OCI-LY7 (cell line): ENCODE data around the gene ADRA1B. TPM values are rescaled to one million over a fixed set of nuclear protein-coding genes. Genes with fewer than 3 reads are reported as not detected.

Experiments
- BruUV-seq: library from RNA; stranded (reverse); fragments of 400-500 nt; replicated peaks from 2 replicates; lab custom pipeline; 2021; lab: Mats Ljungman, UMichigan
- CTCF ChIA-PET: fragments of 300-600 bp; sonication (Branson Sonifier 250); formaldehyde crosslinking; loops from one replicate; lab custom pipeline; 2022; ENCODE audit warnings: antibody characterized with exemption; ENCODE audit not compliant: unreplicated experiment; lab: Charles Lee
- POLR2A ChIA-PET: fragments of 300-600 bp; sonication (Branson Sonifier 250); formaldehyde crosslinking; loops from one replicate; lab custom pipeline; 2022; ENCODE audit warnings: antibody characterized with exemption; lab: Charles Lee
- DNase-seq: peaks from one replicate; pipeline ENCODE4 v3.0.0-alpha.2; 2015; ENCODE audit warnings: low spot score
- H2AFZ ChIP-seq: fragments of 200-600 bp; sonication (generic), shearing (Covaris generic); 2 replicates; pipeline ENCODE4 v1.6.1; 2014; ENCODE audit warnings: mild to moderate bottlenecking, antibody characterized with exemption, low read length, moderate library complexity
- H3K27ac ChIP-seq: fragments of 200-600 bp; sonication (generic); 2 replicates; pipeline ENCODE4 v1.5.1; 2014; ENCODE audit warnings: mixed run types, low read depth, mild to moderate bottlenecking, moderate library complexity, low read length, inconsistent platforms; ENCODE audit not compliant: poor library complexity, severe bottlenecking
- H3K36me3 ChIP-seq: fragments of 200-600 bp; sonication (generic); 2 replicates; pipeline ENCODE4 v1.6.1; 2014; ENCODE audit warnings: mild to moderate bottlenecking, antibody characterized with exemption, low read length, moderate library complexity, mixed read lengths; ENCODE audit not compliant: insufficient read depth
- H3K4me1 ChIP-seq: fragments of 200-600 bp; sonication (generic); 2 replicates; pipeline ENCODE4 v1.5.1; 2014; ENCODE audit warnings: mild to moderate bottlenecking, low read length; ENCODE audit not compliant: insufficient read depth, poor library complexity, severe bottlenecking
- H3K4me2 ChIP-seq: fragments of 200-600 bp; sonication (generic); 2 replicates; pipeline ENCODE4 v1.6.1; 2014; ENCODE audit warnings: mild to moderate bottlenecking, low read length
- H3K4me3 ChIP-seq: fragments of 200-600 bp; sonication (generic); 2 replicates; pipeline ENCODE4 v1.5.1; 2014; ENCODE audit warnings: mild to moderate bottlenecking, low read depth, low read length; ENCODE audit not compliant: poor library complexity, severe bottlenecking
- H3K79me2 ChIP-seq: fragments of 200-600 bp; sonication (generic); 2 replicates; pipeline ENCODE4 v1.6.1; 2016; ENCODE audit warnings: low read depth, mild to moderate bottlenecking, low read length, moderate library complexity, mixed read lengths; ENCODE audit not compliant: insufficient read depth
- H3K9me2 ChIP-seq: fragments of 200-600 bp; sonication (generic); 2 replicates; pipeline ENCODE4 v1.6.1; 2016; ENCODE audit warnings: mild to moderate bottlenecking, low read length, mixed read lengths; ENCODE audit not compliant: insufficient read depth
- H3K9me3 ChIP-seq: fragments of 200-600 bp; sonication (generic); 2 replicates; pipeline ENCODE4 v1.6.1; 2014; ENCODE audit warnings: mild to moderate bottlenecking, mixed run types, low read length, mixed read lengths
- H4K20me1 ChIP-seq: fragments of 200-600 bp; sonication (generic); 2 replicates; pipeline ENCODE4 v1.6.1; 2014; ENCODE audit warnings: mild to moderate bottlenecking, antibody characterized with exemption, low read length, moderate library complexity, mixed read lengths; ENCODE audit not compliant: insufficient read depth
- EZH2phosphoT487 ChIP-seq: fragments of 200-600 bp; sonication (generic); IDR thresholded peaks from 2 replicates; pipeline ENCODE4 v1.6.1; 2018; ENCODE audit warnings: low read depth, borderline replicate concordance, mild to moderate bottlenecking, mixed run types, antibody characterized with exemption, low read length, moderate library complexity, mixed read lengths
- intact Hi-C: fragments of 100-400 bp; cut with micrococcal nuclease; formaldehyde crosslinking; loops from one replicate; pipeline ENCODE4 v1.10.0; 2022; ENCODE audit not compliant: unreplicated experiment
- total RNA-seq, 2 experiments: library from RNA; depleted of rRNA in 1 of 2; stranded (reverse); fragments of >200 nt in 1 of 2; shearing (Covaris generic) in 1 of 2; gene quantifications; 2 replicates each; pipeline ENCODE4 v1.2.3, GENCODE V29; 2014 to 2022
- TF ChIP-seq, protein P1 (sequence below): fragments of 200-600 bp; sonication (generic); conservative IDR thresholded peaks from 2 replicates; pipeline ENCODE4 v1.5.1; 2014; ENCODE audit warnings: mild to moderate bottlenecking, antibody characterized with exemption, low read length, moderate library complexity, mixed read lengths

ADRA1B gene
- total RNA-seq, 2 experiments from 2014 or later = not detected

DNA sequence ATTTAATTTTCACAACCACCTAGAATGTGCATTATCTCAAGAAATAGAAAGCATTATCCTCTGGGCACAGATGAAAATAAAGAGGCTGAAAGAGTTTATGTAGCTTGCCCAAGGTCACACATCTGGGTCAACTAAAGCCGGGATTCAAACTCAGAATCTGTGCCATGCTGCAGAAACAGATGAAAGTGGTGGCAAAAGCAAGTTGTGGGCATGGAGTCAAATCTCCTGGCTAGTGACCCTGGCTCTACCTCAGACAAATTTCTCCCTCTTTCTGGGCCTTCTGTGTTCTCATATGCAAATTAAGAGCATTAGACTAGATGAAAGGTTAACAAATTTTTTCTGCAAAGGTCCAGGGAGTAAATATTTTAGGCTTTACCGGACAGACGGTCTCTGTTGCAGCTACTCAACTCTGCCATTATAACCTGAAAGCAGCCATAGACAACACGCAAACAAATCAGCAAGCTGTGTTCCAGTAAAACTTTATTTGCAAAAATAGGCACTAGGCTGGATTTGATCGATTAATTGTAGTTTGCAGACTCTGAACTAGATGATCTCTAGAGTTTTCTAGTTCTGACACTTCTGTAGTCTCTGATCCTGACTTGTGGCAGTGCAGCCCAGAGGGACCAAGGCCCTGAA lies 6.0 kb upstream of the ADRA1B start:
- H3K9me2 ChIP-seq = no peaks in the 10 kb centered on the region
- no peaks in the 10 kb centered on the region for H3K9me3 ChIP-seq
- no peak overlapping the region for H3K4me2 ChIP-seq
- no peaks in the 10 kb centered on the region for H3K79me2 ChIP-seq
- ChIA-PET POLR2A (interaction anchor here (0.6 kb wide), 1 partner anchor 347 kb away, joined by 3 read pairs; no protein-coding TSS in a partner anchor), CTCF (no interaction called here)
- H4K20me1 ChIP-seq = no peaks in the 10 kb centered on the region
- H3K4me3 ChIP-seq = no peak overlapping the region
- no TSS peak for BruUV-seq
- H2AFZ ChIP-seq = no peak overlapping the region
- intact Hi-C loops = no loop called here
- no peaks in the 10 kb centered on the region for H3K36me3 ChIP-seq
- no peak for DNase-seq
- no peaks in the 10 kb centered on the region for H3K4me1 ChIP-seq
- no peak overlapping the region for H3K27ac ChIP-seq
- TF ChIP-seq, protein P1, sequence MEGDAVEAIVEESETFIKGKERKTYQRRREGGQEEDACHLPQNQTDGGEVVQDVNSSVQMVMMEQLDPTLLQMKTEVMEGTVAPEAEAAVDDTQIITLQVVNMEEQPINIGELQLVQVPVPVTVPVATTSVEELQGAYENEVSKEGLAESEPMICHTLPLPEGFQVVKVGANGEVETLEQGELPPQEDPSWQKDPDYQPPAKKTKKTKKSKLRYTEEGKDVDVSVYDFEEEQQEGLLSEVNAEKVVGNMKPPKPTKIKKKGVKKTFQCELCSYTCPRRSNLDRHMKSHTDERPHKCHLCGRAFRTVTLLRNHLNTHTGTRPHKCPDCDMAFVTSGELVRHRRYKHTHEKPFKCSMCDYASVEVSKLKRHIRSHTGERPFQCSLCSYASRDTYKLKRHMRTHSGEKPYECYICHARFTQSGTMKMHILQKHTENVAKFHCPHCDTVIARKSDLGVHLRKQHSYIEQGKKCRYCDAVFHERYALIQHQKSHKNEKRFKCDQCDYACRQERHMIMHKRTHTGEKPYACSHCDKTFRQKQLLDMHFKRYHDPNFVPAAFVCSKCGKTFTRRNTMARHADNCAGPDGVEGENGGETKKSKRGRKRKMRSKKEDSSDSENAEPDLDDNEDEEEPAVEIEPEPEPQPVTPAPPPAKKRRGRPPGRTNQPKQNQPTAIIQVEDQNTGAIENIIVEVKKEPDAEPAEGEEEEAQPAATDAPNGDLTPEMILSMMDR = no peak
- no peak for TF ChIP-seq EZH2phosphoT487

GRCh38 chr5:159910843-159911229 lies 5.4 kb upstream of the ADRA1B start:
- Histone ChIP-seq H3K4me2 (no peak overlapping the region), H3K27ac (no peak overlapping the region), H3K79me2 (no peaks in the 10 kb centered on the region), H2AFZ (no peak overlapping the region), H3K4me1 (no peaks in the 10 kb centered on the region), H4K20me1 (no peaks in the 10 kb centered on the region), H3K36me3 (no peaks in the 10 kb centered on the region), H3K4me3 (no peak overlapping the region), H3K9me2 (no peaks in the 10 kb centered on the region), H3K9me3 (no peaks in the 10 kb centered on the region)
- CTCF ChIA-PET = no interaction called here
- no peak for DNase-seq
- no TSS peak for BruUV-seq
- TF ChIP-seq EZH2phosphoT487 = no peak
- TF ChIP-seq, protein P1 = no peak
- intact Hi-C loops = no loop called here
- POLR2A ChIA-PET = no interaction called here

DNA sequence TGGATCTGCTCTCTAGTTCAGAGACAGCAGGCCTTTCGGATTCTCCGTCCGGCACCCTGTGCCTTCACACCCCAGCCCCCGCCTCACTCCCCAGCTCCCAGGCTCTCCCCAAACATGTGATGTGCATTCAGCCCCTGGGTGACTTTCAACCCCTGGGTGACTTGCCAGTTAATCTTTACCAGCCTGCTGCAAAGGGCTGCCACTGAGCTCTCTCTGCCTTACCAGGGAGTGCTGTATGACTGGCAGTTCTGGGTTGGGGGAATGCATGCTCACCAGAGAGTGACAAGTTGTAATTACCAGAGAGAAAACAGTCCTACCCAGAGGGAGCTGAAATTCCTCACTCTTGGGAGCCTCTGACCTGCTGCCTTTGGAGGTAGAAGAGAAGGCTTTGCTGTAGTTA lies 4.9 kb upstream of the ADRA1B start:
- no peak overlapping the region for H3K4me3 ChIP-seq
- CTCF ChIA-PET = no interaction called here
- BruUV-seq = no TSS peak
- no peaks in the 10 kb centered on the region for H3K79me2 ChIP-seq
- no peaks in the 10 kb centered on the region for H4K20me1 ChIP-seq
- H3K4me1 ChIP-seq = no peaks in the 10 kb centered on the region
- H3K4me2 ChIP-seq = no peak overlapping the region
- TF ChIP-seq, protein P1 = no peak
- TF ChIP-seq EZH2phosphoT487 = no peak
- no peaks in the 10 kb centered on the region for H3K36me3 ChIP-seq
- DNase-seq = no peak
- no peaks in the 10 kb centered on the region for H3K9me2 ChIP-seq
- H3K27ac ChIP-seq = no peak overlapping the region
- intact Hi-C loops = no loop called here
- POLR2A ChIA-PET = no interaction called here
- no peak overlapping the region for H2AFZ ChIP-seq
- H3K9me3 ChIP-seq = no peaks in the 10 kb centered on the region
